ENCODE results near the gene FCAMR. TPM values are rescaled to one million over a fixed set of nuclear protein-coding genes. Genes with fewer than 3 reads are reported as not detected.

Gene FCAMR
- polyA plus RNA-seq, 1 donor from 2014 or later: not detected

GRCh38 chr1:207004931-207005830 lies 34.9 kb upstream of the FCAMR start:
- peaks cover 0 to 5% (median 0%) of the 10 kb centered on the region in 3 donors for H3K4me1 Mint-ChIP-seq
- H3K4me3 Mint-ChIP-seq: no peak overlapping the region
- no peaks in the 10 kb centered on the region for H3K36me3 Mint-ChIP-seq
- H3K9me3 Mint-ChIP-seq: no peaks in the 10 kb centered on the region
- peaks cover 19% of the 10 kb centered on the region for H3K27me3 Mint-ChIP-seq
- H3K27ac Mint-ChIP-seq: no peak overlapping the region

DNA sequence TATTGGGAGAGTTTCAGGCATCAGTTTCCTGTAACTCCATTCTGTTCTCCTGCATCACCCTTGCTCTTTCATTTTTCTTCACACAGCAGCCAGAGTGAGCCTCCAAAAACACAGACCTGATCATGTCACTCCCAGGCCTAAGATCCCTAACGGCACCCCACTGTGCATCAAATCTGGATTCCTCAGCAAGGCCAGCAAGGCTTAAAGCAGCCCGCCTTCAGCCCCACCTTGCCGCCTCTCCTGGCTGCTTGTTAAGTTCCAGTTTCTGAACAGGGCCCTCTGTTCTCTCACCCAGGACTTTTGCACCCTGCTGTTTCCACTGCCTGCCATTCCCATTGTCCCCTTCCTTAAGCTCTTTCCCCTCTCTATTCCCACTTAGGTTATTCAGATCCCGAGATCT lies 33.0 kb upstream of the FCAMR start:
- no peak overlapping the region for H3K4me3 Mint-ChIP-seq
- no peak overlapping the region for H3K27ac Mint-ChIP-seq

GRCh38 chr1:207002724-207003146 lies 32.5 kb upstream of the FCAMR start:
- Mint-ChIP-seq H3K36me3 (no peaks in the 10 kb centered on the region), H3K27me3 (peaks cover 11% of the 10 kb centered on the region), H3K4me3 (no peak overlapping the region), H3K27ac (no peak overlapping the region), H3K4me1 (peaks cover 0 to 5% (median 0%) of the 10 kb centered on the region in 3 donors), H3K9me3 (no peaks in the 10 kb centered on the region)

More for the DNA sequence above, 33.0 kb upstream of the FCAMR start:
- H3K9me3 Mint-ChIP-seq: no peaks in the 10 kb centered on the region
- peaks cover 15% of the 10 kb centered on the region for H3K27me3 Mint-ChIP-seq
- H3K4me1 Mint-ChIP-seq: peaks cover 0 to 5% (median 0%) of the 10 kb centered on the region in 3 donors
- no peaks in the 10 kb centered on the region for H3K36me3 Mint-ChIP-seq

GRCh38 chr1:207001492-207002245 lies 31.4 kb upstream of the FCAMR start:
- peaks cover 6% of the 10 kb centered on the region for H3K27me3 Mint-ChIP-seq
- H3K4me3 Mint-ChIP-seq: no peak overlapping the region
- H3K27ac Mint-ChIP-seq: no peak overlapping the region
- no peaks in the 10 kb centered on the region for H3K9me3 Mint-ChIP-seq
- H3K36me3 Mint-ChIP-seq: no peaks in the 10 kb centered on the region
- peaks cover 0 to 5% (median 0%) of the 10 kb centered on the region in 3 donors for H3K4me1 Mint-ChIP-seq

- H3K36me3 Mint-ChIP-seq: no peaks in the 10 kb centered on the region
- H3K9me3 Mint-ChIP-seq: no peaks in the 10 kb centered on the region
- H3K27me3 Mint-ChIP-seq: peaks cover 4% of the 10 kb centered on the region
- H3K27ac Mint-ChIP-seq: no peak overlapping the region
- H3K4me1 Mint-ChIP-seq: peaks cover 0 to 5% (median 0%) of the 10 kb centered on the region in 3 donors
- H3K4me3 Mint-ChIP-seq: no peak overlapping the region
Measured at GRCh38 chr1:207000651-207001291, 30.5 kb upstream of the FCAMR start.

DNA sequence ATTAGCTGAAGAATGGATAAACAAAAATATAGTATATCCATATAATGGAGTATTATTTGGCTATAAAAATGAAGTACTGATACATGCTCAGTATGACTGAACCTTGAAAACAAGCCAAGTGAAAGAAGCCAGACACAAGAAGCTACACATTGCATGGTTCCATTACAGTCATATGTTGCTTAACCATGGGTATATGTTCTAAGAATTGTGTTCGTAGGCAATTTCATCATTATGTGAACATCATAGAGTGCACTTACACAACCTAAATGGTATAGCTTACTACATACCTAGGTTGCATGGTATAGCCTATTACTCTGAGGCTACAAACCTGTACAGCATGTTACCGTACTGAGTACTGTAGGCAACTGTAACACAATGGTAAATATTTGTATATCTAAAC lies 28.6 kb upstream of the FCAMR start:
- Mint-ChIP-seq H3K27ac (no peak overlapping the region), H3K36me3 (no peaks in the 10 kb centered on the region), H3K9me3 (no peaks in the 10 kb centered on the region), H3K4me1 (no peaks in the 10 kb centered on the region), H3K27me3 (peaks cover 7% of the 10 kb centered on the region), H3K4me3 (no peak overlapping the region)

DNA sequence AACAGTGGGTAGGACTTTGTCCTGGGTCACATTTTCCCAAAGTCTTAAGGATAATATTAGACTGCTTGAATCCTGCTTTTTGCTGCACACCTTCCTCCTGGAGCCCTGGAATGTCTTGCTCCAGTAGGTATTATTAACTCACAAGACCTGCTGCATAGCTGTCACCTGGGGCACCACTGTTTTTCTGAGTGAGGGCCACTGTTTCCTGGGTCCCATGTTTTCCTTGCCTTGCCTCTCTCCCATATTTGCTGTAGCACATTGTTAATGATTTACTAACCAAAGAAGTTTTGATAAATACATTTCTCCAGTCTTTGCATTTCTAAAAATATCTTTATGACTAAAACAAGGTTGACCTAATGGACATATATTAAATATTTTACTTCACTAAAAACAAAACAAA lies 22.5 kb upstream of the FCAMR start:
- Mint-ChIP-seq H3K4me3 (no peak overlapping the region), H3K9me3 (no peaks in the 10 kb centered on the region), H3K4me1 (peaks cover 0 to 2% (median 0%) of the 10 kb centered on the region in 3 donors), H3K27me3 (peaks cover 21% of the 10 kb centered on the region), H3K36me3 (peaks cover 1% of the 10 kb centered on the region), H3K27ac (no peak overlapping the region)

DNA sequence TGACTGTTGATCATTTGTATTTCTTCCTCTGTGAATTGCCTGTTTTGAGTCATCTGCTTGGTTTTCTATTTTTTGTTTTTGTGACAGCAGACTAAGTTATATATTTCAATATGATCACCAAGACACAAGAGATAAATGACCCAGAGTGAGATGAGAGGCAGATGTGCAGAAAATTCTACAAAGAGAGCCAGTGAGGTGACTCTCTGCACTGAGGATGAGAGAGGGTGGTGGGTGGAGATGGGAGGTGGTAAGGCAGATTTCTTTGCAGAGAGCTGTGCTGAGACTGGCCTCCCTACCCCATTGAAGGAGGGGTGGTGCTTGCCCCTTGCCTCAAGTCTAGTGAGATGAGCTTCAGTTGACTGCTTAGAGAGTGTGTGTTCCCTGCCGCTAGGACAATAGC lies 17.6 kb upstream of the FCAMR start:
- Mint-ChIP-seq H3K4me3 (no peak overlapping the region), H3K9me3 (no peaks in the 10 kb centered on the region), H3K36me3 (peaks cover 3% of the 10 kb centered on the region), H3K27me3 (peaks cover 14% of the 10 kb centered on the region), H3K4me1 (peaks cover 0 to 2% (median 0%) of the 10 kb centered on the region in 3 donors), H3K27ac (no peak overlapping the region)

GRCh38 chr1:206986885-206987284 lies 16.6 kb upstream of the FCAMR start:
- Mint-ChIP-seq H3K4me1 (peaks cover 0 to 1% (median 0%) of the 10 kb centered on the region in 3 donors), H3K36me3 (peaks cover 2% of the 10 kb centered on the region), H3K27ac (no peak overlapping the region), H3K4me3 (no peak overlapping the region), H3K27me3 (peaks cover 9% of the 10 kb centered on the region), H3K9me3 (no peaks in the 10 kb centered on the region)

DNA sequence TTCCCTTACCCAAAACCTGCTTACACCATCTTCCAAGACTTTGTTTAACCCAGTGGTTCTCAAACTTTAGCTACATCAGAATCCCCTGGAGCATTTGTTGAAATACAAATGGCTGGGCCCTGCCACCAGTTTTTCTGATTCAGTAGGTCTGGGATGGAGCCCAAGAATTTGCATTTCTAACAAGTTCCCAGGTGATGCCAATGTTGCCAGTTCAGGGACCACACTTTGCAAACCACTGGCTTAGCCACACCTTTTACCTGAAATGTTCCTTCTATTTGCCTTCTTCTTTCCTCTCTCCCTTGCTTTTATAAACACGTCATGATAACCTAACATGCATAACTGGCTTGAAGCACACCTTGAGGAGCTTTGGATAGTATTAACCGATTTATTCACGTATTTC lies 16.1 kb upstream of the FCAMR start:
- Mint-ChIP-seq H3K9me3 (no peaks in the 10 kb centered on the region), H3K36me3 (peaks cover 2% of the 10 kb centered on the region), H3K27ac (no peak overlapping the region), H3K4me1 (peaks cover 0 to 1% (median 0%) of the 10 kb centered on the region in 3 donors), H3K4me3 (no peak overlapping the region), H3K27me3 (peaks cover 7% of the 10 kb centered on the region)

DNA sequence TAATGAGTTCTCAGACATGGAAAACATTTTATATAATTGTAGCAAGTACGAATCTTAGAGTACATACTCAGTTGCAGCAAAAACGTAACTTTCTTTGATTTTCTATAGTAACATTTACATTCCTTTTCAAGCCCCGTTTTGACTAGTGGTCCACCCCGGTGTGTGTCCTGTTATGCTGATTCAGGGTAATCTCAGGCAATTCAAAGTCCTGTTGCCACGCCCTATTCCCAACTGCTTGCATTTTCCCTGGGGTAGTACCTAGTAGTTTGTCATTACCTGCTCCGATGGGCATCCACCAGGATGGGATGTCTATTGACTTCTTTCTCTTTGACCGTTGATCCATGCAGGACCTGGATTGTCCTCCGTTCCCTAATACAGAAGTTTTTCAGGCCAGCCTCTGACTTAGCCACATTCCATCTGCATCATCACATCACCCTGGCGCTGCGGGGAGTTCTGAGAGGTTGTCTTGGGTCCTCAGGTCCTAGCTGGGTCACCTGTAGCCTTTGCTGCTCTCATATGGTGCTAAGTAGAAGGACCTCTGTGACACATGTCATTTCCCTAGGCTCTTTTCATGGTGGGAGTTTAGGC lies 15.0 kb upstream of the FCAMR start:
- H3K27ac Mint-ChIP-seq: no peak overlapping the region
- H3K36me3 Mint-ChIP-seq: peaks cover 2% of the 10 kb centered on the region
- no peak overlapping the region for H3K4me3 Mint-ChIP-seq
- peaks cover 0 to 1% (median 0%) of the 10 kb centered on the region in 3 donors for H3K4me1 Mint-ChIP-seq
- H3K27me3 Mint-ChIP-seq: peaks cover 7% of the 10 kb centered on the region
- no peaks in the 10 kb centered on the region for H3K9me3 Mint-ChIP-seq

DNA sequence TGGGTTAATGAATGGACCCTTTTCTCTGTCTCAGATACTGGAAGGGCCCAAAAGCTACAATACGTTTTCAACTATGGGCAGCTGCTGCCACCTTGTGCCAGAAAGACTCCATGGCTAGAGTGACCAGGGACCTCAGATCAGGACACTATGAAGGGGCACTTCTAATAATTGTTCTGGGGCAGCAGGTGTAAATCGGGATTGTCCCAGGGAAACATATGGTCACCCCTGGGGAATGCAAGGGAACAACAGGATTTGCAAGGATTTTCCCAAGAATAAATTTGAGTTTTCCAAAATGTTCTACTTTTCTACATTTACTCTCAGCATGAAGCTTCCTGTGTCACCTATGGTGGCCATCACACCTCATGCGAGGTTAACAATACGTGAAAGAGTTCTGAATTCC lies 12.0 kb upstream of the FCAMR start:
- H3K4me1 Mint-ChIP-seq: peaks cover 0 to 1% (median 1%) of the 10 kb centered on the region in 3 donors
- peak overlapping the region in 1 of 3 donors; percentile 27 for H3K27ac Mint-ChIP-seq
- no peak overlapping the region for H3K4me3 Mint-ChIP-seq
- H3K36me3 Mint-ChIP-seq: peaks cover 2% of the 10 kb centered on the region
- H3K27me3 Mint-ChIP-seq: peaks cover 5% of the 10 kb centered on the region
- no peaks in the 10 kb centered on the region for H3K9me3 Mint-ChIP-seq

DNA sequence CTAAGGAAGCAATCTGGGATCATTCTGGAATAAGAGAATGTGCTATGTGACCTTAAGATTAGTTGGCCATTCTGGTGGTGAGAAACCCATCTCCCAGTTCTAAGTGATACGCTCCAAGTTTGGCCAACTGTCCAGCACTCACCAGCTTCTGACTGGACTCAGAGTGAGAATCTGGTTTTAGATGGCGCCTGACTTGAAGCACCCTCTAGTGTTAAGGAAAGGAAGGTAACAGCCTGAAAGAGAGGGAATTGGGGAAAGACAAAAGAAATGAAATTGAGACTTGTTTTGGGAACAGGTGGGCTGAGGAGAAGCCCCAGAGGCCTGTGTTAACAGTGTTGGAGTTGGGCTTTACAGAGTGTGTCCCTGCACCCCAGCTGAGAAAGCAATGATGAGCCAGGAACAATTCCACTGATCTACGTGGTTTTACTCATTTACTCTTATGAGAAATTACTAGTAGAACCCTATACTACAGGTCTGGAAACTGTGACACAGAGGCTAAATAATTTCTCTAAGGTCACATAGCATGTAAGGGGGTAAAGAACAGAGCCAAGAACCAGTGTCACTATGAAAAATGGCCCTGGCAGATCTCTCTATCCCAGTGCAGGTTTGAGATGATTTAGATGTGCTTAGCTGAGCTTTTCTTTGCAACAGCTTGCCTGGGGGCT lies 9.3 kb upstream of the FCAMR start:
- Mint-ChIP-seq H3K27ac (no peak overlapping the region), H3K27me3 (peaks cover 5% of the 10 kb centered on the region), H3K4me3 (no peak overlapping the region), H3K9me3 (no peaks in the 10 kb centered on the region), H3K36me3 (peaks cover under 1% of the 10 kb centered on the region), H3K4me1 (peaks cover 0 to 1% (median 1%) of the 10 kb centered on the region in 3 donors)

DNA sequence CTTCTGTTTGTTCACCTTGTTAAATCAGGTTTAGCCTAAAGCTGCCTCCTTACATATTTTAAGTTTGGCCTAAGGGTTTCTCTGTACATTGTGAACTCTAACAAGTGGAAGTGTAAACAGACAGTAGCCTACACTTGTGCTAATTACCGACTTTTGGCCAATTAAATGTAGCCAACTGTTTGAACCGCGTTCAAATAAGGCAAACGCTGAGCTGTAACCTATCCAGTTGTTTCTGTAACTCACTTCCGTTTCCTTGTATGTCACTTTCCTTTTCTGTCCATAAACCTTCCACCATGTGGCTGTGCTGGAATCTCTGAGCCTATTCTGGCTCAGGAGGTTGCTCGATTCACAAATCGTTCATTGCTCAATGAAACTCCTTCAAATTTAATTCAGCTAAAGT lies 8.0 kb upstream of the FCAMR start:
- peaks cover 2% of the 10 kb centered on the region for H3K27me3 Mint-ChIP-seq
- H3K9me3 Mint-ChIP-seq: no peaks in the 10 kb centered on the region
- H3K36me3 Mint-ChIP-seq: no peaks in the 10 kb centered on the region
- no peak overlapping the region for H3K27ac Mint-ChIP-seq
- H3K4me3 Mint-ChIP-seq: no peak overlapping the region
- H3K4me1 Mint-ChIP-seq: peaks cover 0 to 1% (median 1%) of the 10 kb centered on the region in 3 donors
